C4-2B (cell line): Measurements from ENCODE around the gene WHRN.

ENCODE experiments used
- ZFX ChIP-seq: fragments of 450-650 bp; IDR thresholded peaks from 2 replicates; pipeline ENCODE4 v1.6.1; 2017
- TF ChIP-seq, protein P1 (sequence below): fragments of 450-650 bp; conservative IDR thresholded peaks from 2 replicates; pipeline ENCODE4 v1.5.1; 2017; ENCODE audit warnings: mild to moderate bottlenecking

DNA sequence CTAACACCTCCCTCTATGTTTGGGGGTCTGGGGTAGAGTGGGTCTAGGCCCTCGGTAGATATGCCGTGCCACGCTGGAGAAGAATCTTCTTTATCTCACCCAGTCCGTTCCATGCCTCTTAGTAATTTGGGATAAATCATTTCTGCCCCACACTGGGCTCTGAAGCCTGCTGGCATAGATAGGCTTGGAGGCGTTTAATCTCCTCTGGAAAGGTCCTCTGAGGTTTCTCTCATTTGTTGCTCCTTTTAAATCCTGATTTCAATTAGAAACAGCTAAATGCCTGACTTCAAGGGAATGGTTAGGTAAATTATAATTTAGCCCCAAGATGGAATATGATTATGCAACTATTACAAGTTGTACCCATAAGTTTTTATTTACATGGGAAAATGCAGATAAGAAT is 59.7 kb downstream of the WHRN start:
- TF ChIP-seq, protein P1, sequence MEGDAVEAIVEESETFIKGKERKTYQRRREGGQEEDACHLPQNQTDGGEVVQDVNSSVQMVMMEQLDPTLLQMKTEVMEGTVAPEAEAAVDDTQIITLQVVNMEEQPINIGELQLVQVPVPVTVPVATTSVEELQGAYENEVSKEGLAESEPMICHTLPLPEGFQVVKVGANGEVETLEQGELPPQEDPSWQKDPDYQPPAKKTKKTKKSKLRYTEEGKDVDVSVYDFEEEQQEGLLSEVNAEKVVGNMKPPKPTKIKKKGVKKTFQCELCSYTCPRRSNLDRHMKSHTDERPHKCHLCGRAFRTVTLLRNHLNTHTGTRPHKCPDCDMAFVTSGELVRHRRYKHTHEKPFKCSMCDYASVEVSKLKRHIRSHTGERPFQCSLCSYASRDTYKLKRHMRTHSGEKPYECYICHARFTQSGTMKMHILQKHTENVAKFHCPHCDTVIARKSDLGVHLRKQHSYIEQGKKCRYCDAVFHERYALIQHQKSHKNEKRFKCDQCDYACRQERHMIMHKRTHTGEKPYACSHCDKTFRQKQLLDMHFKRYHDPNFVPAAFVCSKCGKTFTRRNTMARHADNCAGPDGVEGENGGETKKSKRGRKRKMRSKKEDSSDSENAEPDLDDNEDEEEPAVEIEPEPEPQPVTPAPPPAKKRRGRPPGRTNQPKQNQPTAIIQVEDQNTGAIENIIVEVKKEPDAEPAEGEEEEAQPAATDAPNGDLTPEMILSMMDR, result no peak
- no peak for TF ChIP-seq ZFX
